Mesendoderm (in vitro differentiated cells): ENCODE results near the gene PCBD2.
A peak's percentile ranks its signal among the peaks of the same experiment; 100 is the strongest.
"Not testable (repeated sequence)": the region's sequence is repeated elsewhere in the genome, so short reads cannot be mapped to it uniquely, and the experiment has no call there.

ENCODE experiments used
- DNase-seq: peaks from one replicate; pipeline ENCODE4 v3.0.0; 2013
- H2AK5ac ChIP-seq: 2 replicates; pipeline ENCODE4 v1.6.1; 2013; ENCODE audit warnings: low read length, inconsistent platforms
- H2BK120ac ChIP-seq: 2 replicates; pipeline ENCODE4 v1.6.1; 2013; ENCODE audit warnings: low read depth, mild to moderate bottlenecking, low read length, moderate library complexity, mixed read lengths
- H2BK15ac ChIP-seq: replicated peaks from 2 replicates; pipeline ENCODE4 v1.6.1; 2013; ENCODE audit warnings: low read depth, mild to moderate bottlenecking, moderate library complexity
- H2BK5ac ChIP-seq: 2 replicates; pipeline ENCODE4 v1.6.1; 2013; ENCODE audit warnings: low read length, inconsistent platforms
- H3K18ac ChIP-seq: 2 replicates; pipeline ENCODE4 v1.6.1; 2013; ENCODE audit warnings: mild to moderate bottlenecking, low read length, mixed read lengths
- H3K23ac ChIP-seq: one replicate; pipeline ENCODE4 v1.6.1; 2013; ENCODE audit warnings: low read length
- H3K27ac ChIP-seq: 2 replicates; pipeline ENCODE4 v1.5.1; 2013; ENCODE audit warnings: low read depth, mild to moderate bottlenecking, inconsistent platforms, low read length, moderate library complexity
- H3K27me3 ChIP-seq: 2 replicates; pipeline ENCODE4 v1.6.1; 2013; ENCODE audit warnings: low read length, control low read depth, mild to moderate bottlenecking, inconsistent platforms; ENCODE audit not compliant: insufficient read depth, poor library complexity
- H3K36me3 ChIP-seq: 2 replicates; pipeline ENCODE4 v1.6.1; 2013; ENCODE audit warnings: low read length, inconsistent platforms; ENCODE audit not compliant: control insufficient read depth, insufficient read depth
- H3K4ac ChIP-seq: one replicate; pipeline ENCODE4 v1.6.1; 2013; ENCODE audit warnings: low read depth, mild to moderate bottlenecking, low read length, moderate library complexity
- H3K4me1 ChIP-seq: 2 replicates; pipeline ENCODE4 v1.6.1; 2013; ENCODE audit warnings: low read depth, low read length, inconsistent platforms; ENCODE audit not compliant: control insufficient read depth
- H3K4me2 ChIP-seq: 2 replicates; pipeline ENCODE4 v1.6.1; 2013; ENCODE audit warnings: low read length
- H3K4me3 ChIP-seq: 2 replicates; pipeline ENCODE4 v1.5.1; 2013; ENCODE audit warnings: mild to moderate bottlenecking, low read length
- H3K56ac ChIP-seq: one replicate; pipeline ENCODE4 v1.6.1; 2013; ENCODE audit warnings: low read length
- H3K79me1 ChIP-seq: 2 replicates; pipeline ENCODE4 v1.6.1; 2013; ENCODE audit warnings: low read length, inconsistent platforms
- H3K79me2 ChIP-seq: 2 replicates; pipeline ENCODE4 v1.6.1; 2013; ENCODE audit warnings: mild to moderate bottlenecking, low read length; ENCODE audit not compliant: control insufficient read depth, insufficient read depth
- H3K9ac ChIP-seq: 2 replicates; pipeline ENCODE4 v1.6.1; 2013; ENCODE audit warnings: low read length, inconsistent platforms
- H4K5ac ChIP-seq: one replicate; pipeline ENCODE4 v1.6.1; 2013; ENCODE audit warnings: low read length
- H4K8ac ChIP-seq: one replicate; pipeline ENCODE4 v1.6.1; 2013; ENCODE audit warnings: low read depth, mild to moderate bottlenecking, control low read depth, low read length, moderate library complexity
- WGBS: extraction: QIAGEN DNeasy Blood & Tissue Kit; methylation state at CpG from one replicate; pipeline ENCODE4 v1.1.7; 2013; ENCODE audit warnings: low lambda C conversion rate, missing lambda C conversion rate; ENCODE audit not compliant: insufficient coverage; ENCODE audit errors: extremely low coverage; 5-methylcytosine and 5-hydroxymethylcytosine counted together

The PCBD2 gene

DNA sequence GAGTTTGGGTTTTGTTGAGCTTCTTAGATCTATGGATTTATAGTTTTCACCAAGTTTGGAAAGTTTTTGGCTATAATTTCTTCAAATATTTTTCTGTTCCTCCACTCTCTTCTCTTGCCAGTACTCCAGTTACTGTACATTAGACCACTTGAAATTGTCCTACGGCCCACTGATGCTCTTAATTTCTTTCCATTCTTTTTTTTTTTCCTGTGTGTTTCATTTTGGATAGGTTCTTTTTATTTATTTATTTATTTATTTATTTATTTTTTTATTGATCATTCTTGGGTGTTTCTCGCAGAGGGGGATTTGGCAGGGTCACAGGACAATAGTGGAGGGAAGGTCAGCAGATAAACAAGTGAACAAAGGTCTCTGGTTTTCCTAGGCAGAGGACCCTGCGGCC is 24.0 kb upstream of the PCBD2 start:
- H3K27me3 ChIP-seq, H2BK120ac ChIP-seq, H4K5ac ChIP-seq, H3K36me3 ChIP-seq, H3K9ac ChIP-seq, H3K4me1 ChIP-seq, H3K56ac ChIP-seq, H3K79me1 ChIP-seq, H2AK5ac ChIP-seq, H3K4me2 ChIP-seq, H4K8ac ChIP-seq, H3K79me2 ChIP-seq, H3K4ac ChIP-seq, DNase-seq, H3K4me3 ChIP-seq, H3K27ac ChIP-seq, H3K23ac ChIP-seq, H2BK15ac ChIP-seq, H2BK5ac ChIP-seq, H3K18ac ChIP-seq: not testable (repeated sequence)
- no CpG with 5 or more reads among the region's 3 CpGs for WGBS

DNA sequence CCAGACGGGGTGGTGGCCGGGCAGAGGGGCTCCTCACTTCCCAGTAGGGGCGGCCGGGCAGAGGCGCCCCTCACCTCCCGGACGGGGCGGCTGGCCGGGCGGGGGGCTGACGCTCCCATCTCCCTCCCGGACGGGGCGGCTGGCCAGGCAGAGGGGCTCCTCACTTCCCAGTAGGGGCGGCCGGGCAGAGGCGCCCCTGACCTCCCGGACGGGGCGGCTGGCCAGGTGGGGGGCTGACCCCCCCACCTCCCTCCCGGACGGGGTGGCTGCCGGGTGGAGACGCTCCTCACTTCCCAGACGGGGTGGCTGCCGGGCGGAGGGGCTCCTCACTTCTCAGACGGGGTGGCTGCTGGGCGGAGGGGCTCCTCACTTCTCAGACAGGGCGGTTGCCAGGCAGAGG is 23.2 kb upstream of the PCBD2 start:
- not testable (repeated sequence) for H3K23ac ChIP-seq, H3K27me3 ChIP-seq, H3K27ac ChIP-seq, DNase-seq, H3K4me3 ChIP-seq, H3K79me1 ChIP-seq, H3K79me2 ChIP-seq, H4K5ac ChIP-seq, H3K56ac ChIP-seq, H2BK15ac ChIP-seq, H3K4me2 ChIP-seq, H2AK5ac ChIP-seq, H3K9ac ChIP-seq, H3K36me3 ChIP-seq, H3K18ac ChIP-seq, H2BK5ac ChIP-seq, H3K4me1 ChIP-seq, H4K8ac ChIP-seq, H2BK120ac ChIP-seq, H3K4ac ChIP-seq
- WGBS = no CpG with 5 or more reads among the region's 30 CpGs

DNA sequence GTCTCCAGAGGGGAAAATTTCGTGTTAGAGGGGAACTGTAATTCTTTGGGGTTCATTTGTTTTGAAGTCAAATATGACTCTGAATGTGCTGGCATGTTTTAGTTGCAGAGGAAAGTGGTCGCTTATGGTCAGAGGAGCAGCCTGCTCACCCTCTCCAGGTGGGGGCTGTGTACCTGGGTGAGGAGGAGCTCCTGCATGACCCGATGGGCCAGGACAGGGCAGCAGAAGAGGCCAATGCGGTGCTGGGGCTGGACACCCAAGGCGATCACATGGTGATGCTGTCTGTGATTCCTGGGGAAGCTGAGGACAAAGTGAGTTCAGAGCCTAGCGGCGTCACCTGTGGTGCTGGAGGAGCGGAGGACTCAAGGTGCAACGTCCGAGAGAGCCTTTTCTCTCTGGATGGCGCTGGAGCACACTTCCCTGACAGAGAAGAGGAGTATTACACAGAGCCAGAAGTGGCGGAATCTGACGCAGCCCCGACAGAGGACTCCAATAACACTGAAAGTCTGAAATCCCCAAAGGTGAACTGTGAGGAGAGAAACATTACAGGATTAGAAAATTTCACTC is 17.3 kb upstream of the PCBD2 start:
- no peak overlapping the region for H3K4me3 ChIP-seq
- H2BK5ac ChIP-seq = no peak overlapping the region
- peak overlapping the region; percentile 10 for H3K56ac ChIP-seq
- whole genome bisulfite sequencing = no CpG with 5 or more reads among the region's 14 CpGs
- no peak overlapping the region for H2BK120ac ChIP-seq
- H2BK15ac ChIP-seq = no peak overlapping the region
- no peaks in the 10 kb centered on the region for H3K4me1 ChIP-seq
- no peak overlapping the region for H3K4ac ChIP-seq
- peaks cover 6% of the 10 kb centered on the region for H3K79me1 ChIP-seq
- no peak overlapping the region for H4K5ac ChIP-seq
- no peak overlapping the region for H3K27ac ChIP-seq
- no peak overlapping the region for H3K4me2 ChIP-seq
- H3K18ac ChIP-seq = no peak overlapping the region
- H3K27me3 ChIP-seq = no peaks in the 10 kb centered on the region
- no peak overlapping the region for H3K23ac ChIP-seq
- H3K9ac ChIP-seq = no peak overlapping the region
- H3K36me3 ChIP-seq = no peaks in the 10 kb centered on the region
- no peaks in the 10 kb centered on the region for H3K79me2 ChIP-seq
- H2AK5ac ChIP-seq = no peak overlapping the region
- DNase-seq = no peak
- no peak overlapping the region for H4K8ac ChIP-seq

DNA sequence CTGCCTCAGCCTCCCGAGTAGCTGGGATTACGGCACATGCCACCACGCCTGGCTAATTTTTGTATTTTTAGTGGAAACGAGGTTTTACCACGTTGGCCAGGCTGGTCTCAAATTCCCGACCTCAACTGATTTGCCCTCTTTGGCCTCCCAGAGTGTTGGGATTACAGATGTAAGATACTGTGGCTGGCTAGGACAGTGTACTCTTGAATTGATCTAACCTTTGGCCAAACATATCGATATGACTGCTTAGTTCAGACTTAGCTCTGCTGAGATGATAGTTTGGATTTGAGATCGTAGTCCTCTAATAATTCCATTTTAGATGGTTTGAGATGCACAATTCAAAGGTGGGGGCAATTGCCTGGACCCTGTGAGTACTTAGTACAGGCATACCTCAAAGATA is 15.6 kb upstream of the PCBD2 start:
- no CpG with 5 or more reads among the region's 8 CpGs for WGBS

DNA sequence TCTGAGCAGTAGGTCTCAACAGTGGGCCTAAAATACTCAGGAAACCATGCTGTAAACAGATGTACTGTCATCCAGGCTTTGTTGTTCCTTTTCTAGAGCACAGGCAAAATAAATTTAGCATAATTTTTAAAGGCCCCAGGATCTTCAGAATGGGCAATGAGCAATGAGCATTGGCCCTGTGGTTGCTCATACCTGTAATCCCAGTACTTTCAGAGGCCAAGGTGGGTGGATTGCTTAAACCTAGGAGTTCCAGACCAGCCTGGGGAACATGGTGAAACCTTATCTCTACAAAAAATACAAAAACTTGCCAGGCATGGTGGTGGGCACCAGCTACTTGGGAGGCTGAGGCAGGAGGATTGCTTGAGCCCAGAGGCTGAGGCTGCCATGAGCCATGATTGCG is 13.5 kb upstream of the PCBD2 start:
- WGBS = no CpG with 5 or more reads among the region's 1 CpG
- DNase-seq = no peak
- Histone ChIP-seq H3K23ac (no peak overlapping the region), H2BK120ac (no peak overlapping the region), H3K79me1 (peaks cover 5% of the 10 kb centered on the region), H4K8ac (no peak overlapping the region), H3K9ac (no peak overlapping the region), H3K79me2 (no peaks in the 10 kb centered on the region), H3K4ac (no peak overlapping the region), H2BK5ac (no peak overlapping the region), H3K4me1 (no peaks in the 10 kb centered on the region), H3K18ac (no peak overlapping the region), H3K27ac (no peak overlapping the region), H3K4me2 (no peak overlapping the region), H3K4me3 (no peak overlapping the region), H2AK5ac (no peak overlapping the region), H3K56ac (no peak overlapping the region), H3K27me3 (no peaks in the 10 kb centered on the region), H2BK15ac (no peak overlapping the region), H3K36me3 (no peaks in the 10 kb centered on the region), H4K5ac (no peak overlapping the region)

More for the DNA sequence above, 15.6 kb upstream of the PCBD2 start:
- Histone ChIP-seq H3K27ac (no peak overlapping the region), H3K4me2 (no peak overlapping the region), H2BK15ac (no peak overlapping the region), H2AK5ac (no peak overlapping the region), H3K4ac (no peak overlapping the region), H3K36me3 (no peaks in the 10 kb centered on the region), H4K5ac (no peak overlapping the region), H3K9ac (no peak overlapping the region), H2BK120ac (no peak overlapping the region), H3K27me3 (no peaks in the 10 kb centered on the region), H3K56ac (no peak overlapping the region), H3K18ac (no peak overlapping the region), H2BK5ac (no peak overlapping the region), H3K79me1 (peaks cover 6% of the 10 kb centered on the region), H3K79me2 (no peaks in the 10 kb centered on the region), H4K8ac (no peak overlapping the region), H3K4me3 (no peak overlapping the region), H3K23ac (no peak overlapping the region), H3K4me1 (no peaks in the 10 kb centered on the region)
- DNase-seq = no peak

DNA sequence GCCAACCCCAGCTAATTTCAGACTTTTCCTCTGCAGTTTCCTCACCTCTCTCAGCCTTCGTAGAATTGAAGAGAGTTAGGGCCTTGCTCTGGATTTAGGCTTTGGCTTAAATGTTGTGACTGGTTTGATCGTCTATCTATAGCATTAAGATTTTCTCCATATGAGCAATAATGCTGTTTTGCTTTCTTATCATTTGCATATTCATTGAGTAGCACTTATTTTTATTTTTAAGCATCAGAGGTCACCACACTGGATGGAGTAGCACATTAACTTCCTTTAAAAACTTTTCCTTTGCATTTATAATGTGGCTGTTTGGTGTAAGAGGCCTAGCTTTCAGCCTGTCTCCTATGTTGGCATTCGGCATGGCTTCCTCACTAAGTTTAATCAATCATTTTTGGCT is 12.6 kb upstream of the PCBD2 start:
- H3K36me3 ChIP-seq = no peaks in the 10 kb centered on the region
- no peak overlapping the region for H2AK5ac ChIP-seq
- H2BK15ac ChIP-seq = no peak overlapping the region
- no peak overlapping the region for H3K4me2 ChIP-seq
- H4K5ac ChIP-seq = no peak overlapping the region
- no peak overlapping the region for H3K27ac ChIP-seq
- no peak overlapping the region for H4K8ac ChIP-seq
- H3K79me2 ChIP-seq = no peaks in the 10 kb centered on the region
- no peaks in the 10 kb centered on the region for H3K4me1 ChIP-seq
- no peak overlapping the region for H2BK120ac ChIP-seq
- peaks cover 3% of the 10 kb centered on the region for H3K79me1 ChIP-seq
- H2BK5ac ChIP-seq = no peak overlapping the region
- H3K56ac ChIP-seq = no peak overlapping the region
- DNase-seq = no peak
- no peak overlapping the region for H3K4me3 ChIP-seq
- no peaks in the 10 kb centered on the region for H3K27me3 ChIP-seq
- no peak overlapping the region for H3K4ac ChIP-seq
- H3K18ac ChIP-seq = no peak overlapping the region
- H3K23ac ChIP-seq = no peak overlapping the region
- no CpG with 5 or more reads among the region's 3 CpGs for WGBS
- no peak overlapping the region for H3K9ac ChIP-seq
